Measurements from ENCODE around the gene ABLIM2.

Gene ABLIM2

DNA sequence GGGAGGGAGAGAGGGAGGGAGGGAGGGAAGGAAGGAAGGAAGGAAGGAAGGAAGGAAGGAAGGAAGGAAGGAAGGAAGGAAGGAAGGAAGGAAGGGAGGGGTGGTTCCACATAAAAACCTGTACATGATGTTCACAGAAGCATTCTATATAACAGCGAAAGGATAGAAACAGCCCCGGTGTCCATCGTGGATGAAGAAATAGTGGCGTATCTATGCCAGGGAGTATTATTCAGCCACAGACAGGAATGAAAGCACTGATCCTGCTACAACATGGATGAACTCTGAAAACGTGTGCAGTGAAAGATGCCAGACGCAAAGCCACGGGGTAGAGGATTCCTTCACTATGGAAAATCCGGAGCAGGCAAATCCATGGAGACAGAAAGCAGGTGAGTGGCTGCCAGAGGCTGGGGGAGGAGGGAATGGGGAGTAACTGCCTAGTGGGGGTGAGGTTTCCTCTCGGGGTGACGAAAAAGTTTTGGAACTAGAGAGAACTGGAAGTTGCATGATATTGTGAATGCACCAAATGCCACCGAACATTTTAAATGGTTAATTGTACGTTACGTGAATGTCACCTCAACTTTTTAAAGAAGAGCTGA is 92.2 kb downstream of the ABLIM2 start:
- no peak for DNase-seq

DNA sequence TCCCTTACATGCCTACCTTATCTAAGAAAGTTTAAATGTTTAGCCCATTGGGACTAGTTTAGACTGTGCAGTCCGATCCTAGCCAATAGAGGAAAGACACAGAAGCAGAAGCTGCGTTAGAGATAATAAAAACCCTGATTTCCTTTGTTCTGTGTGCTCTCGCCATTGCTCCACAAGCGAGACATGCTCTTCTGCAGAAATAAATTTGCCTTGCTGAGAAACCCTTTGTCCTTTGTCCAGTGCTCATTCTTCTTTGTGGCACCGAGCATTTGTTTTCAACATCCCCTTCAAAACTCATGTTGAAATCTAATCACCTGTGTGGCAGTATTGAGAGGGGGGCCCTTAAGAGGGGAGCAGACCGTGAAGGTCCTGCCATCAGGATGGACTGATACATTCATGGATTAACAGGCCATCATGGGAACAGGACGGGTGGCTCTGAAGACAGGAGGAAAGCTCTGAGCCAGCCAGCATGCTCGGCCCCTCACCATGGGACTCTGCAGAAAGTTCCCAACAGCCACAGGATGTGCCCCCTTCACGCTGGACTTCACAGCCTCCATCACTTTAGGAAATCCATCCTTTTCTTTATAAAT is 94.5 kb downstream of the ABLIM2 start:
- no peak for DNase-seq

DNA sequence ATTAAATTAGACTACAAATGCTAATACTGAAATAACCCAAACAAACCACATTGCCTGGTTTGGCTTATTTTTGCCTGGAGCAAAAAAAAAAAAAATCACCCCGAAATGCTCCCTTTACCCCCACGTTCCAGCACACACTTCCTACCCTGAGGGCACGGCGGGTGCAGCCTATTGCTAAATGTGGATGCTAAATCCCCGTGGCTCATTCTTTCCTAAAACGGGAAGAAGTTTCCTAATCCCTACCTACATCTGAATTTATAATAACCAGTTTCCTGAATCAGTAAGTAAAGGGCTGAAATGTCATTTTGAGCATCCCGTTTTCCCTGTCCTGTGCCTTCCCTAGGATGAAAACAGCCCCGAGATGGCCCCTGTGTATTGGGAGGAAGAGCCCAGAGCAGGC is 97.0 kb downstream of the ABLIM2 start:
- DNase-seq, result no peak

DNA sequence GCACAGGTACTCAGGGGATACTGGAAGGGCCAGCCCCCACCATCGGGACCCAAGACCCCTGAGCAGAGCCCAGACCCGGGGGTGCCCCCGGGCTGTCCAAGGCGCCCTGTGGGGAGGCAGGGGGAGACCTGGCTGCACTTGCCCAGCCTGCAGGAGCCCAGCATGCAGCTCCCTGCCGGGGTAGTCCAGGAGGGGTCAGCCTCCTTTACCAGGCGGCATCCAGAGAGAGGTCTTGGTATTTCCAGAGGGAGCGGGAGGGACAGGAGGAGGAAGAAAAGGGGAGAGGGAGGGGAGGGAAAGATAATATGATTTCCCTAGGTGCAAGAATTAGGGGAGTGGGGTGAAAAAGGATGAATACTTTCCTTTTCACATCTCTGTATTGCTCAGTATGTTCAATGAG is 97.5 kb downstream of the ABLIM2 start:
- no peak for DNase-seq

DNA sequence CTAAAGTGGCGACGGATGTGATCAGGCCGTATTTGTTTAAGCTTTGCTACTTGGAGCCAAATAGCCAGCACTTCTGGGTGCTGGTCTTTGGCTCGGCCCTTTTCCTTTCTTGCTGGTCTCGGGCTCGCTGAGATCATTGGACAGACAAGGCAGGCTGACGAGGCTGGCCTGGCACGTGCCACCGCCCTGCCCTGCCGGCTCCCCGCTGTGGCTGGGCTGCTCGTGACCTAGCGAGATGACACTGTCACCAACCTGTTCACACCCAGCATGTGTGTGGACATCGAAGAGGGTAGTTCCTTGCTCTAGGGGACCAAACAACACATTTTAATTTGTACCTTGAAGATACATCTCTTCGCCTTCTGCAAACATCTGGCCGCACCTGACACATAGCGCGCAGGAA is 98.0 kb downstream of the ABLIM2 start:
- DNase-seq, result no peak

DNA sequence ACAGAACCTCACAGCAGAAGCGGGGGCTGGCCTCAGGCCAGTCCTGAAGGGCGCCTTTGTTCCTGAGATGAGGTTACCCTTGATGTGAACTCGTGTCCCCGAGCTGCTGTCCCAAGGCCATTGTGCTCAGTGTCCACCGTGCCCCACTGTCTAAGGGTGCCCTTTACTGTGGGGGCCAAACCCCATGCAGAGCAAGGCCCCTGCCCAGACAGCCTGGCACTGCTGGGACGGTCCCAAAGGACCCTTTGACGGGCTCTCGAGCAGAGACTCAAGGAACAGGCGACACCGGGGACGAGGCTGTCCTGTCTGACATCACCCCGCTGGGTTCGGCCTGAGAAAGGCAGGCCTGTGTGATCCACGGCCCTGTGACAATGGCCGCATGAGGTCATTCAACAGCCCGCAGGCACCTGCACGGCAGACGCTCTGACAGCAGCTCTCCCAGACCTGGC is 100.6 kb downstream of the ABLIM2 start:
- DNase-seq, result no peak

DNA sequence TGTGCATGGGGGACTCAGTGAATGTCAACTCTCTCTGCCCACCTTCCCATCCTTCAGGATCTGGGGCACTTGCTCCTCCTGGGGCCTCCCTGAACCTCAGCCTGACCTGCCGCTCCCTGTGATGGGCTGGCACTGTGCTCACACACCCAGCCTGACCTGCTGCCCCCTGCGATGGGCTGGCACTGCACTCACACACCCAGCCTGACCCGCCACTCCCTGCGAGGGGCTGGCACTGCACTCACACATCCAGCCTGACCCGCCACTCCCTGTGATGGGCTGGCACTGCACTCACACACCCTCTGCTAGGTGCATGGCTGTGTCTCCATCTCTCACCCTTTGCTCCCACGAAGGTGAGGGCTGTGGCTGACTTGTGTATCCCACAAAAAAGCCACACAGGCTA is 103.4 kb downstream of the ABLIM2 start:
- no peak for DNase-seq

DNA sequence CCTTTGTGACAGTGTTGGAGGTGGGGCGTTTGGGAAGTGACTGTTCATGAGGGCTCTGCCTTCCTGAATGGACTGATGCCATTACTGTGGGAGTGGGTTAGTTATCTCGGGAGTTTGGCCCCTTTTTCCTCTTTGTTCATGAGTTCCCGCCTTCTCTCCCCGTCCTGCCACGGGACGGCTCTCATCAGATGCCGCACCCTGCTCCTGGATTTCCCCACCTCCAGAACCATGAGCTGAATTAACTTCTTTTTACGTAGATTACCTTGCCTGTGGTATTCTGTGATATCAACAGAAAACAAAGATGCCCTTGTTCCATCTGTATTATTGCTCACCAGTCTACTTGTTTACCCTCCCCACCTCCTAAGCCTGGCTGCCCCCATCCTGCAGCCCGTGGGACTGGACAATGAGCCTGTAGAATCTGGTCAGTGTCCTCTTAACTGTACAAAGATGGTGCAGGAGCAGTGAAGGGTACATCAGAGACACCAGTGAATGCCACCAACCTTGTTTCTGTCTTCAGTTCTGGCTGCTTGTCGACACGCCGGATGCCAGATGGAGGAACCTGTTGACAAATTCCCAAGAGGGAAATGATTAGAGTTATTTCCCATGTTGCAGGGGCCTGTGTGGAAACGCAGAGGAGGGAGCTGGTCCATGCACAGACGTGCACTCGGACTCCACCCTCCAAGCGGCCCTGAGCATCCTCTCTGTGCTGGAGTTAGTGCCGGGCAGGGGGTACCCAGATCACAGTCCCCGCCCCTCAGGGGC is 104.7 kb downstream of the ABLIM2 start:
- DNase-seq, result no peak

DNA sequence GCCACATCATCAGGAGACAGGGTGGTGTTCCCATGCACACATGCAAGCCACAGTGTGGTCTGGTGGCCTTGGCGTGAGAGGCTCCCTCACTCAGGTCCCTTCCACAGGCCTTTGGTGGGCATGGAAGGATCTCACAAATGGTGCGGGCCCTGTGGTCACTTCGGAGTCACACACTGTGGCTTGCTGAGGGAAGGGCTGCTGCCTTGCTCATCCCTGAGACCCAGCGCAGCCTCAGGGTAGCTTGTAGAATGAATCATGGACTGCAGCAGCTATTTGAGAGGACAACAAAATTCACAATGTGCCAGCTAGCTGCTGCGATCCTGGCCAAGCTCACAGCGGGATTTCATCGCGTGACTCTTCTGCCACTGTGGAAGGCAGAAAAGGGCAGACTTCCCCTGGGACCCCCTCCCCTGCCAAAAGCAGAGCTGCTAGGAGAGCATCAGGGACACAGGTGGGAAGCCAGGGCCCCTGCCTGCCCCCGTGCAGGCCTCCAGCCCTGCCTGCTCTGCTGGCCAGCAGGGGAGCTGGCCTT is 106.4 kb downstream of the ABLIM2 start:
- DNase-seq, result no peak

DNA sequence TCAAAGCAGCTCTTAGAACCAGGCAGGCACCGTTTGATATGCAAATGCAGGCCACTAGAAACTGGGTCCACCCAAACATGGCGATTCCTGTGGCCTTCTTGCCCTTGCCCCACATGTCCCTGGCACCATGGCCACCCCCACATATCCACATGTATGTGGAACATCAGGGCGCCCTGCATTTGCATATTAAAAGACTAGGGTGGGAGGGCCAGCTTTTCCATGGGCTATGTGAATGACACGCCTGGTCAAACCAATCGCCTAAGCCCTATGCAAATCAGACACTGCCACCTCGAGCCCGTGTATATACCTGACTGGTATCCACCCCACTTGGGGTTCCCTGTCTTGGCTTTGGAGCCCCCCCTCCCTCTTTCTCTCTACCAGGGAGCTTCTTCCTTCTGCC is 107.0 kb downstream of the ABLIM2 start:
- DNase-seq, result no peak

DNA sequence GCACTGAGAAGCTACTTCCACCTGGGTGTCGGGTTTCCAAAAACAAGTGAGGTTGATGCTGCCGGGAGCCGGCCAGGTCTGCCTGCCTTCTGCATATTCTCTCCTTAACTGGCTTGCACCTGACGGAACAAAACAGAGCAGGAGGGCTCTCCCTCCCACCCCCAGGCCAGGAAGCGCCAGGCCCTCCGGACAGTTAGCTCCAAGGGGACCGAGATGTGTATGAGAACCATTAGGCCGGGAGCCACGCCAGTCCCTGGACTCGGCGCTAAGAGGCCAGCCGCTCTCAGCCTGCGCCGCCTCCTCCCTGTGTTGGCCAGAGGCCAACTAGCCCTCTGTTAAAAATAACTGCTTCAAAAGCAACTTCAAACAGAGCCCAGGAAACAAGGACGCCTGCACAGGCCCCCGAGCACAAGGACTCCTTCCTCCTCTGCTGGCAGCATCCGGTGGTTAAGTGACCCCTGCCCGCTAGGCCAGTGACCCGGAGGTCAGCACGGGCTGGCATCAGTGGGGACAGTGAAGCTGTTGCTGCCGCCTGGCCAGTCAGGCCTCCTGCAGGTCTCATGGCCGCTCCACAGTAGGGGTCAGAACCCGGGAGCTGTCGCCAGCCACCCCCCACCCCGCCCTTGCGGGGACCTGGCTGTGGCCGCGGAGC is 107.9 kb downstream of the ABLIM2 start:
- no peak for DNase-seq

DNA sequence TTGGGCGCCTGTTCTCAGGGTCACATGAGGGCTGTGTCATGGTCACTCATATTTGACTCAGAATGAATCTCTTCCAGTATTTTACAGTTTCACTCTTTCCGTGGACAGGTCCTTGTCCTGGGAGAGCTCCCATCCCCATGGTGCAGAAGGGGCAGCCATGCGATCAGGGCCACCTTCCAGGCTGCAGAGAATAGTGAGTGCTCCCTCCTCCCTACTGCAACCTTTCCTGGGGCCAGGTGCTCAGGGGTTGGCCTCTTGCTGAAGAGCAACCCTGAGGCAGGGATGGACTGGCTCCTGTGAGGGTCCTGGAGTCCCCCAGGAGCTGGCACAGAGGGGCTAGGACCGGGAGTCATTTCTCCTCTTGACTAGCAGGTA is 108.4 kb downstream of the ABLIM2 start:
- DNase-seq, result no peak

DNA sequence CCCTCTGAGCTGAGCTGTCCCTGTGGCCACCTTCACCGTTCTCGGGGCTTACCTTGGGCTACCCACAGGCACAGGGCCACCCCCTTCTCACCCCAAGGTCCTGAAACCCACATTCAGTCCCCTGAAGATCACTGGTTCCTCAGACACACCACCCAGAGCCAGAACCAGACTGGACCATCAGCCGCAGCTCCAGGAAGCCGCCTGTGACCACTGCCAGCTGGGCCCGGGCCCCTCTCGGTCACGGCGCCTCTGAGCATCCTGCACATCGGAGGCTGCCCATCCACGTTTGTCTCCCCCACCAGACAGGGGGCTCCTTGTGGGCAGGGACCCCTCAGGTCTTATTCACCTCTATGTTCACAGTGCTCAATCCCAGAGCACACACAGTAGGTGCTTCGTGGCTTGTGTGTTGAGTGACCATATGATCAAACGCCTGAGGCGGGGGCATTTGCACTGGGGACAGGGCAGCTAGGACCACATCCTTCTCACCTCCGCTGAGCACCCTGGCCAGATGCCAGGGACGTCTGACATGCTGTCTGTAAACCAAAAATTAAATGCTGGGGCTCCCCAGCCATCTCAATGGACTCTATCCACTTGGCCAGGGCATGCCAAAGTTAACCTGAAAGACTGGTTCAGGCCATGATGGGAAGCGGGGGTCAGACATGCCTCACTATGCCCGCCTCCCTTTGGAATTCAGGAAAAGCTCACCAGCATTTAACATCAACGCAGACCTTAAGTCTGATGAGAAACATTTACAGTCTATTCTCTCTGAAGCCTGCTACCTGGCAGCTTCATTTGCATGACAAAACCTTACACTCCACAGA is 109.5 kb downstream of the ABLIM2 start:
- DNase-seq, result no peak

DNA sequence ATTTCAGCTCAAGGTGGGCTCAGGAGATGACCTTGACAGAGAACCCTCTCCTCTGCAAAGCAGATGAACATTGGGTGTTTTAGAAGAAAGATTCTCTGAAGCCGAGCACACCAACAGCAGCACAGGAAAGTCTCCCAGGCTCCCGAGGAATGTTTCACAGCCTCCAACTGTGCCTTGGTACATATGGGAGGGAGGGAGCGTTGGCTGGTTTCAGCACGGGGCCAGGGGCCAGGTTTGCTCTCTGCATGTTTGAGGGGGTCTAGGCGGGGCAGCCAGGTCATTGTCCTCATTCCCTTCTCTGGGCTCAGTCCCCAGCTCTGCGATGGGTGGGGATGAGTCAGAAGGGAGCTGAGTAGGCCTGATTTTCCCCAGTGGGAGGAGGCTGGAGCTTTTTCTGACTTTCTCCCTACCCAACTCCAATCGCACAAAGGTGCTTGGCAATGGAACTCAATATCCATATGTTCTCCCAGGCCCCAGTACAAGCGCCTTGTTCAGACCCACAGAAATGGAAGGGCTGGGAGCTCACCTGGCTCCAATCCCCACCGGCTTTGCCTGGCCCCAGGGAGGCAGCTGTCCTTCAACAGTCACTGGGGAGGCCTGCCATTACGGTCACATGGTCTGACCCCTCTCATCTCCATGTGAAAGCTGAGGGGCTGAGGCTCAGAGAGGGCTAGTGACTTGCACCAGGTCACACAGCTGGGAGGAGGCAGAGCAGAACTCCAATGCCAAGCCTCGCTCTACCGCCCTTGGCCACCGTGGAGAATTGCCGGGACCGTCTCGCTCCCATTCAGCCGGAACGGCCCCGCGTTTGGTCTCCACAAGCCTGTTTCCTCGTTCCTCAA is 110.6 kb downstream of the ABLIM2 start:
- DNase-seq, result no peak

DNA sequence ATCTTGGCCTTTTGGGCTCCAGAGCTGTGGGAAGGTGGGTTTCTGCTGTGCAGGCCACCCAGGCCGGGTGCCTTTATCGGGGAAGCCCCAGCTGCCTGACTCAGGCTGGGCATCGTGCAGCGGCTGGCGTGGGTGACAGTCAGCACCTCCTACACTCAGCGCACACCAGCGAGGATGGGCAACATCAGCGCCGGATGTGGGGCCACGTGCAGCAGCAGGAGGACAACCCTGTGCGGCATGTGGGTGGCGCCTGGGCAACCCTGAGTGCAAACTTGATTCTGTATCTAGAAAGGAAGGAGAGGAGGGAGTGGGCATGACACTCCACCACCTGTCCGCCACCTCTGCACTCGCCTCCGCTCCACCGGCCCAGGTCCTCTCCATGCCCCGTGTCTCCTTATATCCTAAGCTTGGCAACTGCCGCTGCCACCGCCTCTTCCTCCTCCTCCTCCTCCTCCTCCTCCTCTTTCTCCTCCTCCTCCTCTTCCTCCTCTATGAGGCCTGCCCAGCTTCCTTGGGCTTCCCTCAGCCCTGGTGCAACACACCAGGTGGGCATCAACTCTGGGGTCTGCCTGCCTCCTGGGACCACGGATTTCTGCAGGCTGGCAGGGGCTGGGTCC is 111.6 kb downstream of the ABLIM2 start:
- no peak for DNase-seq

DNA sequence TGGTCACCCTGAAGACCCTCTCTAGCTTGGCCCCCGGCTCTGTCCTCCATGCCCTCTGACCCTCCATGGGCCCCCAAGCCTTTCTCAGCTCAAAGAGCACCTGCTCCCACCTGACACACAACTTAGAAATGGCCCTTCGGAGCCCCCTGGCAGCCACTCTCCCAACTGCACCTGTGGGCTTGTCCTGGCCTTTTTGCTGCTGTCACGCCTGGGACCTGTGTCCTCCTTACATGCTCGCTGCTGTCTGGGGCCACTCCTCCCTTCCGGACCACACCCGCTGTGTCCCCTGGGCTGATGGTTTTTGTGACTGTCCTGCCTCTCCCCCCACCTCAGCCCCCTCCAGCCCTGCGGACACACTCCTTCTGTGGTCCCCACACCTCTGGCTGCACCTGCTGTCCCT is 112.7 kb downstream of the ABLIM2 start:
- DNase-seq, result no peak

DNA sequence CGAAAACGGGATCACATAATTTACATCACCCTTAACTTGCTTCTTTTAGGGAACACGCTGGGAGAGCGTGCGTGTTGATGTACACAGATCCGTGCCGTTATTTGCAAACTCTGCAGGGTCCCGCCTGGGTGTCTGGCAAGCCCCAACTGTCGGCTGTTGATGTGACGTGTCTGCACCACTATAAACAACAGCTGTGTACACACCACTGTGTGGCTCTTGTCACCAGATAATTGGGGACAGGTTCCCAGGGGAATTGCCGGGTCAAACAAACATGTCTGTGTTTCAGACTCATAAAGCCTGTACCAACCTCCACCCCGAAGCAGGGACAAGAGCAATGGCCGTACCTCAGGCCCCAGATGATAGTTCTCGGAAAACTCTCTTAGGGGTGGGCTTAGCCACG is 113.9 kb downstream of the ABLIM2 start:
- no peak for DNase-seq

DNA sequence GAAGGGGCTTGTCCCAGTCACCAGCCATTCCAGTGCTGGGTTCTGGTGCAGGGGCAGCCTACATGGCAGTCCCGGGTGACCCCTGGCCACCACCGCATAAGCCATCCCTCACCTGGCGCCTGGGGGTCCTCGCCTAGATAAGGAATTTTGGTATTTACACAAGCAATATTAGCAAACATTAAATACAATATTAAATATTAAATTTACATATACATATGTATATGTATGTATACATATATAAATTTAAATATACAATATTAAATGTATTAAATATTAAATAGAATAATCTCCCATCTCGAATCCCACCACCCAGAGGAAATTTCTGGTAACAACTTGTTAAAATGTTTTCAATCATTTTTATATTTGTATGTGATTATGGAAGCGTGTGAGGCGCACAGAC is 114.4 kb downstream of the ABLIM2 start:
- DNase-seq, result no peak

DNA sequence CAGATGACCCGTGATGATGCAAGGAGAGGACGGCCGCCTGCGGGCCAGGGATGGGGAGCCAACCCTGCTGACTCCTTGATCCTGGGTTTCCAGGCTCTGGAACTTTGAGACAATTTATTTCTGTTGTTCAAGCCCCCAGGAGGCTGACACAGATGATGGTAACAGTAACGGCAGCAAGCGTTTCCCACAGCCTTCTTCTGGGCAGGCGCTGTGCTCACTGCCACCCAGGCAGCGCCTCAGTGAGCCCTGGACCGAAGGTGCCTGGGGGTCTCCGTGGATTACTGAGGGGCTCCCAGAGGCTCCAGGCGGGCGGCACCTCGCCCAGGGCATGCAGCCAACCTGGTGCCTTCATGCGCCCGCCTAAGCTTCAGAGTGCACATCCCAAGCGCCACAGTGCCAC is 115.0 kb downstream of the ABLIM2 start:
- DNase-seq, result no peak

DNA sequence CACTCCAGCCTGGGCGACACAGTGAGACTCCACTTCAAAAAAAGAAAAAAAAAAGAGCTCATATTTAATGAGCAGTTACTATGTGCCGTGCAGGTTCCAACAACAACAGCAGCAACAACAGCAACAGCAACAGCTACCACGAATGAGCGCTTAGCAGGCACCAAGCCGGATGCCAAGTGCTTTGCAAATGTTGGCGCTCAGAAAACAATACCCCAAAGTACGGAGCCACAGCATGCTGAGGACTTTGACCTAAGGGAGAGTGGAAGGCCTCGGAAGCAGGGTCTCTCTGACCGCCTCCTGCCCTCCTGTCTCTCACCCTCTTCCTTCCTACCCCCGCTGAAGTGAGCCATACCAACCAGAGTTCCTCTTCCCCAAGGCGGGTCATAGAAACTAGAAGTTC is 116.7 kb downstream of the ABLIM2 start:
- DNase-seq, result no peak

DNA sequence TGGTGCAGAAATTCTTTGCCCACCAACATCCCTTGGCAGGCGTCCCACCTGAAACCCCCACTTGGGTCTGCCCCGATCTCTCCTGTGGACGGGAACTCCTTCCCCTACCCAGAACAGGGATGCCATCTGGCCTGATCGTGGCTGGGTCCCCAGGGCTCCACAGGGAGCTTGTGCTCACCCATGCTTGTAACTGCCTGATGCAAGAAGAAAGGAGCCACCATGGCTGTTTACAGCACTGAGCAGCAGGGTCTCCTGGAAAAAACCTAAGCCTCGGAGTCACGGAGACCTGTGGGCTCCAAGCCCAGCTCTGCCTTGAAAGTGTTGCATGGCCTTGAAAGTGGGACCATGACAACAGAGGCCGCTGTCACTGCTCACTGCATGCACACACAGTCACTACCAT is 117.4 kb downstream of the ABLIM2 start:
- DNase-seq, result no peak

Measured in cortex of kidney (tissue), 1 donor.